ENCODE data around the gene PPT2. TPM values are rescaled to one million over a fixed set of nuclear protein-coding genes. Genes with fewer than 3 reads are reported as not detected.

The PPT2 gene
- total and polyA plus RNA-seq, 2 of the 8 experiments (the other 6 are each of a cell fraction or from before 2014, with no cell fraction given) = 24.1 to 39.5 TPM

DNA sequence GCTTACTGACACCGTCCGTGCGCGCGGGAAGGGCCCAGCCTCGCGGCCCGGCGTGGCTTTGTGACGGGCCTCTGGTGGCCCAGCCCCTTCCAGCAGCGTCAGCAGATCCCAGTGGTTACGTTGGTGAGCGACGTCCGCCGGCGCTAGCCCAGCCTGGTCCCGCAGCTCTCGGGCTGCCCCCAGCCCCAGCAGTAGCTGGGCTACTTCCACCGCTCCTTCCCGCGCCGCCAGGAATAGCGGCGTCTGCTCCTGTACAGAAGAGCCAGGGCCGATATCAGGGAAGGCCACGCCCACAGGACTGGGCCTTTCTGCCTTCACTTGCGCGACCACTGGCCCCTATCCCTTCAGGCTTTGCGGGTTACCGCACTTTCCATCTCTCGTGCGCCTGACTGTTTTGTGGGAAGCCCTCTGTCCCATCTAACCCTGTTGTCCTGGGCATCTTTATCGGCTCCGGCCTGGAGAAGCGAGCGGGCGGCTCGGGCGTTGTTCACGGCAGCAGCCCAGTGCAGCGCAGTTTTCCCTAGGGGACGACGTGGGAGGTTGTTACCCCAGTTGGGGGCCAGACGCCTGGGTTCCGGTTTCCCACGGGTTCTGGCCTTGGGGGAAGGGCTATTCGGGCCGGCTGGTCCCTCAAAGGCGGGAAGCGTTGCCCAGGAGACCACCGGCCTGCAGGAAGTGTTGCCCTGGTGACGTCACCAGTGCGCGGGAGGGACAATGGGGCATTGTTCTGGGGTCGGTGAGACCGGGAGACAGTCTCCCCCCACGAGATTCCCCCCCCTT lies 42.2 kb downstream of the PPT2 start (continued):
- TF ChIP-seq CEBPB (IDR thresholded peaks at IDR 0.05; ENCODE audit: low read depth, low read length) (0 out of 2 replicates have a peak, but pooled peaks have one; percentile 5), SP1 (IDR thresholded peaks at IDR 0.05; ENCODE audit: low read depth, low read length) (peak; percentile 40; the same call in 1 of the 2 replicates), YY1 (IDR thresholded peaks at IDR 0.05; ENCODE audit: low read depth, low read length) (0 out of 2 replicates have a peak, but pooled peaks have one; percentile 1), NRF1 (IDR thresholded peaks at IDR 0.05; ENCODE audit: low read depth, low read length) (no peak)
- TF ChIP-seq, protein P1, sequence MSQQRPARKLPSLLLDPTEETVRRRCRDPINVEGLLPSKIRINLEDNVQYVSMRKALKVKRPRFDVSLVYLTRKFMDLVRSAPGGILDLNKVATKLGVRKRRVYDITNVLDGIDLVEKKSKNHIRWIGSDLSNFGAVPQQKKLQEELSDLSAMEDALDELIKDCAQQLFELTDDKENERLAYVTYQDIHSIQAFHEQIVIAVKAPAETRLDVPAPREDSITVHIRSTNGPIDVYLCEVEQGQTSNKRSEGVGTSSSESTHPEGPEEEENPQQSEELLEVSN (IDR thresholded peaks at IDR 0.05) = peak; percentile 69

Data from H1 (cell line).